WTC11 (cell line): ENCODE measurements around the gene ERICH6. TPM values are rescaled to one million over a fixed set of nuclear protein-coding genes. Genes with fewer than 3 reads are reported as not detected.

Experiments
- ATAC-seq: fragments of 200-7000 bp; cut with Tn5 transposase; 2 replicates; pipeline ENCODE4 v1.10.0; 2021; ENCODE audit warnings: mild to moderate bottlenecking, moderate library complexity
- CTCF ChIA-PET: fragments of 300-600 bp; sonication (Branson Sonifier 250); formaldehyde crosslinking; loops from one replicate; lab custom pipeline; 2021; ENCODE audit warnings: antibody characterized with exemption; lab: Charles Lee
- POLR2A ChIA-PET: fragments of 350-600 bp; sonication (Branson Sonifier 250); formaldehyde crosslinking; loops from one replicate; lab custom pipeline; 2021; ENCODE audit warnings: antibody characterized with exemption; lab: Charles Lee
- DNase-seq: peaks from one replicate; pipeline ENCODE4 v3.0.0; 2021; ENCODE audit warnings: low spot score
- H3K27ac Mint-ChIP-seq: 2 replicates; pipeline ENCODE4 v1.8.0; 2021; ENCODE audit warnings: mixed read lengths
- H3K27me3 Mint-ChIP-seq: 2 replicates; pipeline ENCODE4 v1.8.0; 2021; ENCODE audit warnings: low read depth, mild to moderate bottlenecking, moderate library complexity, mixed read lengths
- H3K36me3 Mint-ChIP-seq: 2 replicates; pipeline ENCODE4 v1.8.0; 2021; ENCODE audit warnings: mixed read lengths
- H3K4me1 Mint-ChIP-seq: 2 replicates; pipeline ENCODE4 v1.8.0; 2022; ENCODE audit warnings: mixed read lengths
- H3K4me3 Mint-ChIP-seq: 2 replicates; pipeline ENCODE4 v1.8.0; 2021; ENCODE audit warnings: mild to moderate bottlenecking, moderate library complexity, mixed read lengths
- H3K9me3 Mint-ChIP-seq: 2 replicates; pipeline ENCODE4 v1.8.0; 2021; ENCODE audit warnings: mixed read lengths
- CBFB ChIP-seq: sonication (generic); formaldehyde crosslinking; IDR thresholded peaks from 2 replicates; pipeline ENCODE4 v1.8.1; 2022; ENCODE audit warnings: mild to moderate bottlenecking, low read depth, missing genetic modification reagents
- EMX1 ChIP-seq: fragments of 250-450 bp; sonication (Bioruptor Pico); IDR thresholded peaks from 2 replicates; pipeline ENCODE4 v1.8.0; 2021; ENCODE audit warnings: mild to moderate bottlenecking
- FOXJ3 ChIP-seq: sonication (generic); formaldehyde crosslinking; IDR thresholded peaks from 2 replicates; pipeline ENCODE4 v1.9.0; 2021; ENCODE audit warnings: missing genetic modification reagents, mild to moderate bottlenecking, borderline replicate concordance
- GTF2I ChIP-seq: fragments of 250-450 bp; sonication (Bioruptor Pico); conservative IDR thresholded peaks from 2 replicates; pipeline ENCODE4 v1.4.0; 2021; ENCODE audit warnings: mild to moderate bottlenecking
- HMGA2 ChIP-seq: fragments of 250-450 bp; sonication (Bioruptor Pico); IDR thresholded peaks from 2 replicates; pipeline ENCODE4 v1.4.0; 2021; ENCODE audit warnings: mild to moderate bottlenecking, moderate library complexity
- JAZF1 ChIP-seq: fragments of 250-450 bp; sonication (Bioruptor Pico); IDR thresholded peaks from 2 replicates; pipeline ENCODE4 v1.9.0; 2021; ENCODE audit warnings: moderate library complexity, mild to moderate bottlenecking, inconsistent platforms
- NR2C2 ChIP-seq: sonication (generic); formaldehyde crosslinking; IDR thresholded peaks from 2 replicates; pipeline ENCODE4 v1.8.0; 2022; ENCODE audit warnings: mild to moderate bottlenecking, missing genetic modification reagents
- OVOL2 ChIP-seq: fragments of 250-450 bp; sonication (Bioruptor Pico); IDR thresholded peaks from 2 replicates; pipeline ENCODE4 v1.9.0; 2021; ENCODE audit warnings: mild to moderate bottlenecking, borderline replicate concordance
- SMAD3 ChIP-seq: sonication (generic); formaldehyde crosslinking; IDR thresholded peaks from 2 replicates; pipeline ENCODE4 v1.8.0; 2022; ENCODE audit warnings: missing genetic modification reagents, mild to moderate bottlenecking, borderline replicate concordance
- TEAD1 ChIP-seq: sonication (generic); formaldehyde crosslinking; IDR thresholded peaks from 2 replicates; pipeline ENCODE4 v1.8.0; 2022; ENCODE audit warnings: mild to moderate bottlenecking, missing genetic modification reagents
- ZBTB21 ChIP-seq: sonication (generic); formaldehyde crosslinking; IDR thresholded peaks from 2 replicates; pipeline ENCODE4 v1.8.1; 2023; ENCODE audit warnings: mild to moderate bottlenecking, missing genetic modification reagents, borderline replicate concordance
- ZNF121 ChIP-seq: sonication (generic); formaldehyde crosslinking; IDR thresholded peaks from 2 replicates; pipeline ENCODE4 v1.8.0; 2023; ENCODE audit warnings: missing genetic modification reagents
- ZNF219 ChIP-seq: sonication (generic); formaldehyde crosslinking; IDR thresholded peaks from 2 replicates; pipeline ENCODE4 v1.8.0; 2023; ENCODE audit warnings: missing genetic modification reagents, mild to moderate bottlenecking, borderline replicate concordance
- ZNF317 ChIP-seq: sonication (generic); formaldehyde crosslinking; IDR thresholded peaks from 2 replicates; pipeline ENCODE4 v1.8.1; 2023; ENCODE audit warnings: low read depth, mild to moderate bottlenecking, moderate library complexity, missing genetic modification reagents, borderline replicate concordance
- ZNF671 ChIP-seq: fragments of 250-450 bp; sonication (Bioruptor Pico); IDR thresholded peaks from 2 replicates; pipeline ENCODE4 v1.8.0; 2021; ENCODE audit warnings: mild to moderate bottlenecking
- total RNA-seq: library from RNA; stranded (reverse); gene quantifications from 3 replicates; pipeline ENCODE4 v1.2.3, GENCODE V29; 2021
- TF ChIP-seq, protein P1 (sequence below): sonication (generic); formaldehyde crosslinking; IDR thresholded peaks from 2 replicates; pipeline ENCODE4 v1.8.0; 2022; ENCODE audit warnings: mild to moderate bottlenecking, missing genetic modification reagents
- TF ChIP-seq, protein P2 (sequence below): sonication (generic); formaldehyde crosslinking; IDR thresholded peaks from 2 replicates; pipeline ENCODE4 v1.8.1; 2022; ENCODE audit warnings: missing genetic modification reagents, borderline replicate concordance
- TF ChIP-seq, protein P3 (sequence below): fragments of 250-450 bp; sonication (Bioruptor Pico); IDR thresholded peaks from 2 replicates; pipeline ENCODE4 v1.9.0; 2021; ENCODE audit warnings: mild to moderate bottlenecking
- TF ChIP-seq, protein P4 (sequence below): fragments of 250-450 bp; sonication (Bioruptor Pico); IDR thresholded peaks from 2 replicates; pipeline ENCODE4 v1.9.0; 2021; ENCODE audit warnings: mild to moderate bottlenecking, borderline replicate concordance
- TF ChIP-seq, protein P5 (sequence below): sonication (generic); formaldehyde crosslinking; IDR thresholded peaks from 2 replicates; pipeline ENCODE4 v1.8.1; 2022; ENCODE audit warnings: low read depth, mild to moderate bottlenecking, moderate library complexity, missing genetic modification reagents, borderline replicate concordance
- TF ChIP-seq, protein P6 (sequence below): fragments of 250-450 bp; sonication (Bioruptor Pico); conservative IDR thresholded peaks from 2 replicates; pipeline ENCODE4 v1.9.0; 2021; ENCODE audit warnings: mild to moderate bottlenecking

ERICH6 gene
- total RNA-seq, 1 experiment from 2014 or later, result 0.26 TPM

DNA sequence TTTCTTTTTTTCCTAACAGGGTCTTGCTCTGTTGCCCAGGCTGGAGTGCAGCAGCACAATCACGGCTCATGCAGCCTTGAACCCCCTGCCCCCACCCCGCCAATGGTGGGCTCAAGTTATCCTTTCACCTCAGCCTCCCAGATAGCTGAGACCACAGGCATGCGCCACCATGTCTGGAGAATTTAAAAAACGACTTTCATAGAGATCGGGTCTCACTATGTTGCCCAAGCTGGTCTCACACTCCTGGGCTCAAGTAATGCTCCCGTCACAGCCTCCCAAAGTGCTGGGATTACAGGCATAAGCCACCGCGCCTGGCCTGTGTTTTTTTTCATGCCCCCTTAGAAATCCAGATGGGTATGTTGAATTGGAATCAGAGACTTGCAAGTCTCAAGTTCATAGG lies 40.3 kb downstream of the ERICH6 start:
- DNase-seq (no peak), ATAC-seq (no peak)
- ChIA-PET CTCF (no interaction called here), POLR2A (no interaction called here)
- H3K9me3 Mint-ChIP-seq, result no peaks in the 10 kb centered on the region
- TF ChIP-seq NR2C2, result no peak
- TF ChIP-seq, protein P1, sequence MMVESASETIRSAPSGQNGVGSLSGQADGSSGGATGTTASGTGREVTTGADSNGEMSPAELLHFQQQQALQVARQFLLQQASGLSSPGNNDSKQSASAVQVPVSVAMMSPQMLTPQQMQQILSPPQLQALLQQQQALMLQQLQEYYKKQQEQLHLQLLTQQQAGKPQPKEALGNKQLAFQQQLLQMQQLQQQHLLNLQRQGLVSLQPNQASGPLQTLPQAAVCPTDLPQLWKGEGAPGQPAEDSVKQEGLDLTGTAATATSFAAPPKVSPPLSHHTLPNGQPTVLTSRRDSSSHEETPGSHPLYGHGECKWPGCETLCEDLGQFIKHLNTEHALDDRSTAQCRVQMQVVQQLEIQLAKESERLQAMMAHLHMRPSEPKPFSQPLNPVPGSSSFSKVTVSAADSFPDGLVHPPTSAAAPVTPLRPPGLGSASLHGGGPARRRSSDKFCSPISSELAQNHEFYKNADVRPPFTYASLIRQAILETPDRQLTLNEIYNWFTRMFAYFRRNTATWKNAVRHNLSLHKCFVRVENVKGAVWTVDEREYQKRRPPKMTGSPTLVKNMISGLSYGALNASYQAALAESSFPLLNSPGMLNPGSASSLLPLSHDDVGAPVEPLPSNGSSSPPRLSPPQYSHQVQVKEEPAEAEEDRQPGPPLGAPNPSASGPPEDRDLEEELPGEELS (CRISPR knock-in tag), result no peak
- TF ChIP-seq ZNF671 (CRISPR knock-in tag), result no peak
- peak; percentile 61; the same call in 1 of the 2 replicates for TF ChIP-seq ZNF121 (CRISPR knock-in tag)
- no peaks in the 10 kb centered on the region for H3K27me3 Mint-ChIP-seq
- H3K27ac Mint-ChIP-seq, result no peak overlapping the region
- no peaks in the 10 kb centered on the region for H3K36me3 Mint-ChIP-seq
- H3K4me1 Mint-ChIP-seq, result no peaks in the 10 kb centered on the region
- no peak overlapping the region for H3K4me3 Mint-ChIP-seq

DNA sequence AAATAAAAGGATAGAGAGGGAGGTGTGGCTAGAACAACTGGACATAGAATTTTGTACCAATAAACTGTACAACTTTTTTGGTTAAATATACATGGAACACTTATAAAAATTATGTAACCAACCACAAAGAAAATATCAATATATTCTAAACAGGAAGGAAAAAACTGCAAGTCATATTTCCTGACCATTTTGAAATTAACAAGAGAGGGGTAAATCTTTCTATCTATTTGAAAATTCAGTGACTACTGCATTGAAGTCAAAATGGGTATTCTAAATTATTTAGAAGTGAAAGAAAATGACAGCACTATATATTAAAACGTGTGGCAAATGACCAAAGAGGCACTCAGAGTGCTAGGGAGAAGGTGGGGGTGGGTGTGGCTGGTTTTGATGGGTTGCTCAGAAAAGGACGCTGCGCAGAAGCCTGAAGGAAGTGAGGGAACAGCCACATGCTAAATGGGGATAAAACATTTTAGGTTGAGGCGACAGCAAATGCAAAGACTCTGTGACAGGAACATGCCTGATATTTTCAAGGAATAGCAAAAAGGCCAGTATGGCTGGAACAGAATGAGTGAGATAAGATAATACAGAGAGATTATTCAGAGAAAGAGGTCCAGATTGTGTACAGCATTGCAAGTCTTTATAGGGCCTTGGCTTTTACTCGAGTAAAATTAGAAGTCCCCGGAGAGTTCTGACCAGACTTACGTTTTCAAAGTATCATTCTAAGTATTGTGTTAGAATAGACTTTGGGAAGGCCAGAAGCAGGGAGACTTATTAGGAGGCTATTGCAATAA lies 41.1 kb downstream of the ERICH6 start:
- no peaks in the 10 kb centered on the region for H3K36me3 Mint-ChIP-seq
- no peaks in the 10 kb centered on the region for H3K27me3 Mint-ChIP-seq
- ChIA-PET POLR2A (no interaction called here), CTCF (no interaction called here)
- no peak for TF ChIP-seq CBFB (CRISPR knock-in tag)
- TF ChIP-seq, protein P2, sequence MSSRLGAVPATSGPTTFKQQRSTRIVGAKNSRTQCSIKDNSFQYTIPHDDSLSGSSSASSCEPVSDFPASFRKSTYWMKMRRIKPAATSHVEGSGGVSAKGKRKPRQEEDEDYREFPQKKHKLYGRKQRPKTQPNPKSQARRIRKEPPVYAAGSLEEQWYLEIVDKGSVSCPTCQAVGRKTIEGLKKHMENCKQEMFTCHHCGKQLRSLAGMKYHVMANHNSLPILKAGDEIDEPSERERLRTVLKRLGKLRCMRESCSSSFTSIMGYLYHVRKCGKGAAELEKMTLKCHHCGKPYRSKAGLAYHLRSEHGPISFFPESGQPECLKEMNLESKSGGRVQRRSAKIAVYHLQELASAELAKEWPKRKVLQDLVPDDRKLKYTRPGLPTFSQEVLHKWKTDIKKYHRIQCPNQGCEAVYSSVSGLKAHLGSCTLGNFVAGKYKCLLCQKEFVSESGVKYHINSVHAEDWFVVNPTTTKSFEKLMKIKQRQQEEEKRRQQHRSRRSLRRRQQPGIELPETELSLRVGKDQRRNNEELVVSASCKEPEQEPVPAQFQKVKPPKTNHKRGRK, result no peak
- TF ChIP-seq ZNF219 (CRISPR knock-in tag), result no peak
- TF ChIP-seq, protein P3, sequence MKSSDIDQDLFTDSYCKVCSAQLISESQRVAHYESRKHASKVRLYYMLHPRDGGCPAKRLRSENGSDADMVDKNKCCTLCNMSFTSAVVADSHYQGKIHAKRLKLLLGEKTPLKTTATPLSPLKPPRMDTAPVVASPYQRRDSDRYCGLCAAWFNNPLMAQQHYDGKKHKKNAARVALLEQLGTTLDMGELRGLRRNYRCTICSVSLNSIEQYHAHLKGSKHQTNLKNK (CRISPR knock-in tag), result no peak
- TF ChIP-seq SMAD3 (CRISPR knock-in tag), result no peak
- TF ChIP-seq ZBTB21 (CRISPR knock-in tag), result no peak
- no peak for TF ChIP-seq EMX1 (CRISPR knock-in tag)
- TF ChIP-seq HMGA2, result no peak
- TF ChIP-seq GTF2I (CRISPR knock-in tag), result no peak
- no peak for TF ChIP-seq FOXJ3 (CRISPR knock-in tag)
- TF ChIP-seq, protein P4, sequence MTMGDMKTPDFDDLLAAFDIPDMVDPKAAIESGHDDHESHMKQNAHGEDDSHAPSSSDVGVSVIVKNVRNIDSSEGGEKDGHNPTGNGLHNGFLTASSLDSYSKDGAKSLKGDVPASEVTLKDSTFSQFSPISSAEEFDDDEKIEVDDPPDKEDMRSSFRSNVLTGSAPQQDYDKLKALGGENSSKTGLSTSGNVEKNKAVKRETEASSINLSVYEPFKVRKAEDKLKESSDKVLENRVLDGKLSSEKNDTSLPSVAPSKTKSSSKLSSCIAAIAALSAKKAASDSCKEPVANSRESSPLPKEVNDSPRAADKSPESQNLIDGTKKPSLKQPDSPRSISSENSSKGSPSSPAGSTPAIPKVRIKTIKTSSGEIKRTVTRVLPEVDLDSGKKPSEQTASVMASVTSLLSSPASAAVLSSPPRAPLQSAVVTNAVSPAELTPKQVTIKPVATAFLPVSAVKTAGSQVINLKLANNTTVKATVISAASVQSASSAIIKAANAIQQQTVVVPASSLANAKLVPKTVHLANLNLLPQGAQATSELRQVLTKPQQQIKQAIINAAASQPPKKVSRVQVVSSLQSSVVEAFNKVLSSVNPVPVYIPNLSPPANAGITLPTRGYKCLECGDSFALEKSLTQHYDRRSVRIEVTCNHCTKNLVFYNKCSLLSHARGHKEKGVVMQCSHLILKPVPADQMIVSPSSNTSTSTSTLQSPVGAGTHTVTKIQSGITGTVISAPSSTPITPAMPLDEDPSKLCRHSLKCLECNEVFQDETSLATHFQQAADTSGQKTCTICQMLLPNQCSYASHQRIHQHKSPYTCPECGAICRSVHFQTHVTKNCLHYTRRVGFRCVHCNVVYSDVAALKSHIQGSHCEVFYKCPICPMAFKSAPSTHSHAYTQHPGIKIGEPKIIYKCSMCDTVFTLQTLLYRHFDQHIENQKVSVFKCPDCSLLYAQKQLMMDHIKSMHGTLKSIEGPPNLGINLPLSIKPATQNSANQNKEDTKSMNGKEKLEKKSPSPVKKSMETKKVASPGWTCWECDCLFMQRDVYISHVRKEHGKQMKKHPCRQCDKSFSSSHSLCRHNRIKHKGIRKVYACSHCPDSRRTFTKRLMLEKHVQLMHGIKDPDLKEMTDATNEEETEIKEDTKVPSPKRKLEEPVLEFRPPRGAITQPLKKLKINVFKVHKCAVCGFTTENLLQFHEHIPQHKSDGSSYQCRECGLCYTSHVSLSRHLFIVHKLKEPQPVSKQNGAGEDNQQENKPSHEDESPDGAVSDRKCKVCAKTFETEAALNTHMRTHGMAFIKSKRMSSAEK (CRISPR knock-in tag), result no peak
- TF ChIP-seq JAZF1 (CRISPR knock-in tag), result no peak
- TF ChIP-seq, protein P5, sequence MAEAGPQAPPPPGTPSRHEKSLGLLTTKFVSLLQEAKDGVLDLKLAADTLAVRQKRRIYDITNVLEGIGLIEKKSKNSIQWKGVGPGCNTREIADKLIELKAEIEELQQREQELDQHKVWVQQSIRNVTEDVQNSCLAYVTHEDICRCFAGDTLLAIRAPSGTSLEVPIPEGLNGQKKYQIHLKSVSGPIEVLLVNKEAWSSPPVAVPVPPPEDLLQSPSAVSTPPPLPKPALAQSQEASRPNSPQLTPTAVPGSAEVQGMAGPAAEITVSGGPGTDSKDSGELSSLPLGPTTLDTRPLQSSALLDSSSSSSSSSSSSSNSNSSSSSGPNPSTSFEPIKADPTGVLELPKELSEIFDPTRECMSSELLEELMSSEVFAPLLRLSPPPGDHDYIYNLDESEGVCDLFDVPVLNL (CRISPR knock-in tag), result no peak
- TF ChIP-seq OVOL2 (CRISPR knock-in tag), result no peak
- TF ChIP-seq TEAD1, result no peak
- TF ChIP-seq ZNF317 (CRISPR knock-in tag), result no peak
- TF ChIP-seq, protein P6, sequence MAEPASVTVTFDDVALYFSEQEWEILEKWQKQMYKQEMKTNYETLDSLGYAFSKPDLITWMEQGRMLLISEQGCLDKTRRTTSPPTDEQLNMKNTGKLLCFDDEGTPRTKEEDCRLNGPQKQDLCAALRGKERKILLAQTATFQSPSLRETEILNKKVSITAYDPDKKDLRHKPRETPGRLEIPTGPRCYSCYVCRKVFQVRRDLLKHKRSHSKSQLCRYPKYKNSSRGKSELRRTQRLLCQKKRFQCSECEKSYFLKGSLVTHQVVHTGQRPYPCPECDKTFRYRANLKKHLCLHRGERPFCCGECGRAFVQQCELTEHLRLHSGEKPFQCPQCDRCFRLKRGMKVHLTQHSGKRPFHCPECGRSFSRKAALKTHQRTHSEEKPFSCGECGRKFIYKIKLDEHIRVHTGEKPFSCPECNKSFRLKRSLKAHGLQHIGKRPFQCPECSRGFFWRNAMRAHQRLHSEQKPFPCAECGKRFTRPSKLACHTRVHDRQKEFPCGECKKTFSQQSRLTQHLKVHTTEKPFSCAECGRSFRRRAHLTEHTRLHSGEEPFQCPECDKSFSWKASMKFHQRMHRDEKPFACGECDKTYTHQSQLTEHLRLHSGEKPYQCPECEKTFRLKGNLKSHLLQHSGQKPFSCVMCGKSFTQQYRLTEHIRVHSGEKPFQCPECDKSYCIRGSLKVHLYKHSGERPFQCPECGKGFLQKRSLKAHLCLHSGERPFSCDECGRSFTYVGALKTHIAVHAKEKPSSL (CRISPR knock-in tag), result no peak
- ATAC-seq (no peak), DNase-seq (no peak)
- no peak overlapping the region for H3K27ac Mint-ChIP-seq
- H3K9me3 Mint-ChIP-seq, result no peaks in the 10 kb centered on the region
- H3K4me3 Mint-ChIP-seq, result no peak overlapping the region
- no peaks in the 10 kb centered on the region for H3K4me1 Mint-ChIP-seq
